NT2/D1 (cell line): ENCODE results near the gene SLC66A3.

Source experiments
- DNase-seq: peaks from one replicate; pipeline ENCODE4 v3.0.0-alpha.2; 2011; ENCODE audit warnings: low read depth, low spot score
- H3K27me3 ChIP-seq: 2 replicates; pipeline ENCODE4 v1.6.0; 2011; ENCODE audit warnings: mild to moderate bottlenecking; ENCODE audit not compliant: insufficient read length, insufficient read depth
- H3K36me3 ChIP-seq: 2 replicates; pipeline ENCODE4 v1.6.1; 2011; ENCODE audit warnings: mild to moderate bottlenecking, low read length, mixed read lengths; ENCODE audit not compliant: insufficient read depth, insufficient read length
- H3K4me1 ChIP-seq: 2 replicates; pipeline ENCODE4 v1.5.1; 2011; ENCODE audit not compliant: insufficient read depth, insufficient read length
- H3K4me3 ChIP-seq: 2 replicates; pipeline ENCODE4 v1.5.1; 2011; ENCODE audit warnings: low read depth; ENCODE audit not compliant: insufficient read length
- H3K9ac ChIP-seq: 2 replicates; pipeline ENCODE4 v1.6.0; 2011; ENCODE audit warnings: low read depth; ENCODE audit not compliant: insufficient read length
- H3K9me3 ChIP-seq: 2 replicates; pipeline ENCODE4 v1.5.1; 2011; ENCODE audit warnings: mild to moderate bottlenecking, low read length; ENCODE audit not compliant: insufficient read depth
- SUZ12 ChIP-seq: IDR thresholded peaks from 2 replicates; pipeline ENCODE4 v1.6.1; 2011; ENCODE audit not compliant: insufficient read length, insufficient read depth; ENCODE audit errors: extremely low read depth
- YY1 ChIP-seq: IDR thresholded peaks from 2 replicates; pipeline ENCODE4 v1.6.1; 2011; ENCODE audit not compliant: insufficient read length, insufficient read depth
- ZNF274 ChIP-seq: IDR thresholded peaks from 2 replicates; pipeline ENCODE4 v1.6.1; 2011; ENCODE audit warnings: mild to moderate bottlenecking, low read depth, low read length

SLC66A3 gene

GRCh38 chr2:11201969-11202368 lies 46.7 kb downstream of the SLC66A3 start:
- TF ChIP-seq YY1: no peak
- no peak for TF ChIP-seq ZNF274
- TF ChIP-seq SUZ12: no peak
- no peaks in the 10 kb centered on the region for H3K4me1 ChIP-seq
- H3K36me3 ChIP-seq: peaks cover 45% of the 10 kb centered on the region
- H3K9me3 ChIP-seq: no peaks in the 10 kb centered on the region
- H3K9ac ChIP-seq: no peak overlapping the region
- H3K27me3 ChIP-seq: no peaks in the 10 kb centered on the region
- no peak for DNase-seq
- no peak overlapping the region for H3K4me3 ChIP-seq

- DNase-seq: no peak
- Histone ChIP-seq H3K9me3 (no peaks in the 10 kb centered on the region), H3K36me3 (peaks cover 46% of the 10 kb centered on the region), H3K9ac (no peak overlapping the region), H3K4me3 (no peak overlapping the region), H3K4me1 (no peaks in the 10 kb centered on the region), H3K27me3 (no peaks in the 10 kb centered on the region)
- TF ChIP-seq SUZ12: no peak
- TF ChIP-seq ZNF274: no peak
- no peak for TF ChIP-seq YY1
Measured at GRCh38 chr2:11203480-11203879, 48.2 kb downstream of the SLC66A3 start.

GRCh38 chr2:11208083-11208482 lies 52.8 kb downstream of the SLC66A3 start:
- no peak for DNase-seq
- H3K4me1 ChIP-seq: no peaks in the 10 kb centered on the region
- no peaks in the 10 kb centered on the region for H3K27me3 ChIP-seq
- no peak overlapping the region for H3K4me3 ChIP-seq
- H3K9me3 ChIP-seq: no peaks in the 10 kb centered on the region
- peaks cover 26% of the 10 kb centered on the region for H3K36me3 ChIP-seq
- no peak overlapping the region for H3K9ac ChIP-seq
- TF ChIP-seq ZNF274 (no peak), SUZ12 (no peak), YY1 (no peak)

- peaks cover 49% of the 10 kb centered on the region for H3K36me3 ChIP-seq
- H3K9me3 ChIP-seq: no peaks in the 10 kb centered on the region
- H3K9ac ChIP-seq: no peak overlapping the region
- no peak overlapping the region for H3K4me3 ChIP-seq
- H3K27me3 ChIP-seq: no peaks in the 10 kb centered on the region
- TF ChIP-seq YY1 (no peak), ZNF274 (no peak), SUZ12 (no peak)
- no peak for DNase-seq
- no peaks in the 10 kb centered on the region for H3K4me1 ChIP-seq
Measured at GRCh38 chr2:11212645-11213044, 57.4 kb downstream of the SLC66A3 start.

- Histone ChIP-seq H3K27me3 (no peaks in the 10 kb centered on the region), H3K4me1 (no peaks in the 10 kb centered on the region), H3K9ac (no peak overlapping the region), H3K4me3 (no peak overlapping the region), H3K9me3 (no peaks in the 10 kb centered on the region), H3K36me3 (peaks cover 52% of the 10 kb centered on the region)
- TF ChIP-seq ZNF274 (no peak), SUZ12 (no peak), YY1 (no peak)
- no peak for DNase-seq
Measured at GRCh38 chr2:11213090-11213638, 57.9 kb downstream of the SLC66A3 start.

GRCh38 chr2:11213975-11214374 lies 58.7 kb downstream of the SLC66A3 start:
- H3K9me3 ChIP-seq: no peaks in the 10 kb centered on the region
- H3K9ac ChIP-seq: no peak overlapping the region
- no peak for DNase-seq
- no peaks in the 10 kb centered on the region for H3K27me3 ChIP-seq
- TF ChIP-seq ZNF274 (no peak), SUZ12 (no peak)
- H3K4me1 ChIP-seq: no peaks in the 10 kb centered on the region
- H3K36me3 ChIP-seq: peaks cover 57% of the 10 kb centered on the region
- H3K4me3 ChIP-seq: no peak overlapping the region

- TF ChIP-seq ZNF274 (no peak), YY1 (no peak), SUZ12 (no peak)
- H3K9ac ChIP-seq: no peak overlapping the region
- H3K9me3 ChIP-seq: no peaks in the 10 kb centered on the region
- no peak for DNase-seq
- H3K4me3 ChIP-seq: no peak overlapping the region
- no peaks in the 10 kb centered on the region for H3K27me3 ChIP-seq
- no peaks in the 10 kb centered on the region for H3K4me1 ChIP-seq
- H3K36me3 ChIP-seq: peaks cover 62% of the 10 kb centered on the region
Measured at GRCh38 chr2:11214770-11215169, 59.5 kb downstream of the SLC66A3 start.

- Histone ChIP-seq H3K9ac (no peak overlapping the region), H3K4me3 (no peak overlapping the region), H3K27me3 (no peaks in the 10 kb centered on the region), H3K9me3 (no peaks in the 10 kb centered on the region), H3K36me3 (peaks cover 62% of the 10 kb centered on the region), H3K4me1 (no peaks in the 10 kb centered on the region)
- no peak for DNase-seq
- TF ChIP-seq SUZ12 (no peak), YY1 (no peak), ZNF274 (no peak)
Measured at GRCh38 chr2:11215407-11215806, 60.1 kb downstream of the SLC66A3 start.
